ENCODE measurements around the gene TMEM200B. TPM values are rescaled to one million over a fixed set of nuclear protein-coding genes. Genes with fewer than 3 reads are reported as not detected.

Gene TMEM200B
- total and polyA plus RNA-seq, 2 of the 4 experiments (the other 2 are of a cell fraction): 4.8 to 6.2 TPM

DNA sequence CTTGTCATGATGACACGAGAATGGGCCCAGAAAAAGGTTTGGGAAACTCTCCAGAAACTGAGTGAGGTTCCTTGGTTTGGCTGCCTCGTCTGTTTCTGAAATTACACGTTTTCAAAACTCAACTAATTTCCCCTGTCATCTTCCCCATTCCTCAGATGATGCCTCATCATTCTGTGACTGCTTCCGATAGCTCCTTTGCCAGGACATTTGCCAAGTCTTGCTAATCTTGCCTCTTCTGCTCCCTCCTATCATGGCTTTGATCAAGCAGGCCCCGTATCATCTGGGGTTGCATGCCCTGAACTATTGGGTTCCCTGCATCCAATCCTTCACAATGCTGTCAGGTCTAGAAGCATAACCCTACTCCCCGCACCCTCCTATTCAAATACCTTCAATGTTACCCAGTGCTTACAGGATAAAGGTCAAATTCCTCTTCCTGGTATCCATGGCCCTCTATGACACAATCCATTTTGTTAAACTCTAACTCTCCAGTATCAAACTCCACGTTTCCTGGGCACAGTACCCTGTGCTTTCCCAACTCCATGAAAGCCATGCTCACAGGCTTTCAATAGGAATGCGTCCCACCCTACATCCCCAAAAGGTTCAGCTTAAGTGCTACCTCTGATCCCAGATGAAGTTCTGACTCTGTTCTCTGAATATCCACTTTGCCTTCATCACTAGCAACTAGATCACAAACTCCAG, 22.2 kb upstream of the TMEM200B start:
- Histone ChIP-seq H4K8ac (ENCODE audit: low read depth in 2 of 2, low read length in 2 of 2) (peak overlapping the region; percentile 70 to 71), H2BK5ac (ENCODE audit: low read depth, low read length, poor library complexity, severe bottlenecking) (peak overlapping the region; percentile 85), H3K9ac (ENCODE audit: low read depth, low read length) (no peak overlapping the region), H3K4me1 (ENCODE audit: control insufficient read depth, insufficient read depth, low read length) (peaks cover 10% of the 10 kb centered on the region), H3K27ac (ENCODE audit: insufficient read depth, low read length) (peak overlapping the region; percentile 73), H4K91ac (ENCODE audit: insufficient read depth, low read depth, low read length) (peak overlapping the region; percentile 74), H2BK120ac (ENCODE audit: low read depth, low read length) (peak overlapping the region; percentile 27), H3K14ac (replicated peaks; ENCODE audit: low read depth, low read length) (peak overlapping the region; percentile 55), H2BK20ac (ENCODE audit: low read depth, low read length) (peak overlapping the region; percentile 36; the same call in 1 of the 2 replicates), H2AK5ac (ENCODE audit: low read depth, low read length) (peak overlapping the region; percentile 68; the same call in 1 of the 2 replicates), H3K4me3 (ENCODE audit: insufficient read depth, low read depth, low read length) (no peak overlapping the region), H3K56ac (ENCODE audit: extremely low read depth, insufficient read depth, low read length) (peak overlapping the region; percentile 22; the same call in 1 of the 2 replicates), H3K9me1 (ENCODE audit: insufficient read depth, low read length) (peaks cover 8% of the 10 kb centered on the region), H3K23ac (ENCODE audit: low read depth, low read length) (peak overlapping the region; percentile 70; the same call in 1 of the 2 replicates), H3K4ac (ENCODE audit: low read depth, low read length) (peak overlapping the region; percentile 75), H2BK15ac (ENCODE audit: low read depth, low read length) (peak overlapping the region; percentile 45; the same call in 1 of the 3 replicates), H3K9me3 (ENCODE audit: control insufficient read depth, insufficient read depth, low read length) (no peaks in the 10 kb centered on the region), H4K20me1 (ENCODE audit: insufficient read depth, low read length) (peaks cover 18% of the 10 kb centered on the region), H3K4me2 (ENCODE audit: low read depth, low read length) (peak overlapping the region; percentile 11; the same call in 1 of the 2 replicates), H3K27me3 (ENCODE audit: control insufficient read depth, insufficient read depth, low read length) (no peaks in the 10 kb centered on the region), H2AK9ac (replicated peaks; ENCODE audit: low read depth, low read length, poor library complexity) (no peak overlapping the region), H2AFZ (replicated peaks; ENCODE audit: low read length, poor library complexity) (no peak overlapping the region), H3K18ac (ENCODE audit: low read depth, low read length) (peak overlapping the region; percentile 59; the same call in 1 of the 2 replicates), H4K5ac (ENCODE audit: low read depth, low read length) (peak overlapping the region; percentile 49; the same call in 1 of the 2 replicates), H3K36me3 (ENCODE audit: control insufficient read depth, insufficient read depth, low read length) (peaks cover 38% of the 10 kb centered on the region), H3K79me1 (ENCODE audit: low read depth in 1 of 2, low read length in 2 of 2) (peaks cover 10 to 43% of the 10 kb centered on the region in 2 experiments)
- in situ Hi-C loops (cut with MboI; ENCODE audit: low sequenced_read_pairs): no loop called here
- intact Hi-C loops (cut with micrococcal nuclease): loop anchor here (2.0 kb wide), 1 partner anchor 21 kb away; no protein-coding TSS in a partner anchor
- TF ChIP-seq MAFK (IDR thresholded peaks at IDR 0.05; ENCODE audit: low read depth, low read length) (peak; percentile 38; the same call in 1 of the 2 replicates), MXI1 (IDR thresholded peaks at IDR 0.05; ENCODE audit: borderline replicate concordance, low read depth, low read length) (no peak), BHLHE40 (IDR thresholded peaks at IDR 0.05; ENCODE audit: low read depth, low read length) (no peak), NFE2L2 (IDR thresholded peaks at IDR 0.05; ENCODE audit: low read depth, low read length) (peak; percentile 44; the same call in 1 of the 2 replicates), CEBPB (IDR thresholded peaks at IDR 0.05; ENCODE audit: low read depth, low read length) (peak; percentile 8; the same call in 1 of the 2 replicates), FOS (IDR thresholded peaks at IDR 0.05; ENCODE audit: low read depth, low read length) (0 out of 2 replicates have a peak, but pooled peaks have one; percentile 8)
- WGBS, 2 experiments (ENCODE audit: extremely low coverage in 2 of 2, insufficient read length in 1 of 2): 40% methylated on average over 6 of the region's 8 CpGs; no CpG with 5 or more reads in 1 of the 2 experiments
- POLR2A ChIA-PET (ENCODE audit: unreplicated experiment): no interaction called here
- dilution Hi-C loops (cut with HindIII; ENCODE audit: low sequenced_read_pairs, unreplicated experiment): no loop called here
- DNase-seq: peak; percentile 95
- CTCF ChIA-PET: interaction anchor here (1.3 kb wide), 1 partner anchor 269 kb away, joined by 3 read pairs; no protein-coding TSS in a partner anchor
- BruUV-seq (replicated peaks): no TSS peak
- peak; percentile 68 for ATAC-seq (ENCODE audit: low read depth)

Measured in IMR-90 (cell line).